CD4-positive, alpha-beta T cell treated with Interferon alpha-2 for 1 hour (primary cell): Measurements from ENCODE around the gene MOV10L1.

Experiments used
- DNase-seq, 2 donors: peaks; one replicate each; pipeline ENCODE4 v3.0.0-alpha.2; 2020 to 2022

MOV10L1 gene

GRCh38 chr22:50205781-50206569 is 116.2 kb downstream of the MOV10L1 start:
- no peak for DNase-seq

- no peak for DNase-seq
These were observed 116.8 kb downstream of the MOV10L1 start for GRCh38 chr22:50206599-50206998.

GRCh38 chr22:50207383-50208140 is 117.8 kb downstream of the MOV10L1 start:
- DNase-seq: no peak

GRCh38 chr22:50208430-50208938 is 118.7 kb downstream of the MOV10L1 start:
- DNase-seq: no peak

- no peak for DNase-seq
These were observed 119.4 kb downstream of the MOV10L1 start for GRCh38 chr22:50208939-50209892.

- peak; percentile 68 to 78 for DNase-seq
These were observed 120.1 kb downstream of the MOV10L1 start for GRCh38 chr22:50209893-50210292.

- DNase-seq: no peak
These were observed 120.8 kb downstream of the MOV10L1 start for GRCh38 chr22:50210378-50211139.

DNA sequence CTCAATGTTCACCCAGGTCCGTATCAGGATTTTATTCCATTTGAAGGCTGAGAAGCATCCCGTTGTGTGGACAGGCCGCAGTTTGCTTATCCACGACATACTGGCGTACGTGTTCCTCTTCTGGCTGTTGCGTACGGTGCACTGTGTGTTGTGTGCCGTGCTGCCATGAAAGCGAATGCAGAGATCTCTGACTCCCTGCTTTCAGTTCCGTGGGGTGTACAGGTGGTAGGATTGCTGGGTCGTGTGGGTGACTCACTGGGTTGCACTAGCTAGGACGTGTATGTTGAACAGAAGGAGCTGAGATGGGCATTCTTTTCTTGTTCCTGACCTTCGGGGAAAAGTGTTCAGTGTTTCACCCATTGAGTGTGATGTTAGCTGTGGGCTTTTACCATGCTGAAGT is 121.3 kb downstream of the MOV10L1 start:
- DNase-seq: no peak
